ENCODE data around the gene PPP4R3A.
A peak's percentile ranks its signal among the peaks of the same experiment; 100 is the strongest.
"Not testable (repeated sequence)": the region's sequence is repeated elsewhere in the genome, so short reads cannot be mapped to it uniquely, and the experiment has no call there.

Gene PPP4R3A

DNA sequence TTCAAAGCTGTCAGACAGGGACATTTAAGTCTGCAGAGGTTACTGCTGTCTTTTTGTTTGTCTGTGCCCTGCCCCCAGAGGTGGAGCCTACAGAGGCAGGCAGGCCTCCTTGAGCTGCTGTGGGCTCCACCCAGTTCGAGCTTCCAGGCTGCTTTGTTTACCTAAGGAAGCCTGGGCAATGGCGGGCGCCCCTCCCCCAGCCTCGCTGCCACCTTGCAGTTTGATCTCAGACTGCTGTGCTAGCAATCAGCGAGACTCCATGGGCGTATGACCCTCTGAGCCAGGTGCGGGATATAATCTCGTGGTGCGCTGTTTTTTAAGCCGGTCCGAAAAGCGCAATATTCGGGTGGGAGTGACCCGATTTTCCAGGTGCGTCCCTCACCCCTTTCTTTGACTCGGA lies 73.8 kb downstream of the PPP4R3A start:
- DNase-seq: not testable (repeated sequence)

GRCh38 chr14:91429385-91429784 lies 80.7 kb downstream of the PPP4R3A start:
- DNase-seq: no peak

GRCh38 chr14:91428931-91429330 lies 81.2 kb downstream of the PPP4R3A start:
- not testable (repeated sequence) for DNase-seq

- DNase-seq: not testable (repeated sequence)
Observed at GRCh38 chr14:91425531-91425944, 84.6 kb downstream of the PPP4R3A start.

DNA sequence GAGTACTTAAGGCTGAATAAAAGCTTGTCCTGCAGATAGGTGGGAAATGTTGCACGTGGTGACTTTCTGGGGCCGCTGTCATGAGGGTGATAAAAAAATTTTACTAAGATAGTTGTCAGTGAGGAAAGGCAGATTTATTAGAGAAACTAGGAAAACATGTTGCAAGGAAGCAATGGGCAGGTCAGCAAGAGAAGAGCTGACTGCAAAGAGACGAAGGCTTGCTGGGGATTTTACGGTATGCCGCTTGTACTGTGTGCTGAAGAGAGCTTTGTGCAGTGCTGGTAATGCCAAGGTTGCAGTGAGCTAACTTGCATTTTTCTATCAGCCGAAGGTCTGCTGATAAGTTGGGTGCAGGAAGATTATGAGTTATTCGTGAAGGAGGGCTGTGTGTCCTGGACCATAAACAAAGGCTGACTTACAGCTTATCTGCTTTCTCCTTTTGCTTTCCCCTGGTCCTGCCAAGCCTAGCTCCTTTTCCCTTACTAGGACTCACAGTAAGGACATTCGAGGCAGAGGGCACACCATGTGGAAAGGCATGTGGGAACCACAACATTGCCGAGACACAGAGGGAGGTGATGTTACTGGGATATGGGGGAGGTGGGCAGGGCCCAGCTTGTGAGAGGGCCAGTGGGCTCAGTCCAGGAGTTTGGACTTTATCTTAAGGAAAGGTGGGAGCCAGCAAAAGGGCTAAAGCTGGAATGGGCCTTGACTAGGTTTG lies 85.1 kb downstream of the PPP4R3A start:
- no peak for DNase-seq

DNA sequence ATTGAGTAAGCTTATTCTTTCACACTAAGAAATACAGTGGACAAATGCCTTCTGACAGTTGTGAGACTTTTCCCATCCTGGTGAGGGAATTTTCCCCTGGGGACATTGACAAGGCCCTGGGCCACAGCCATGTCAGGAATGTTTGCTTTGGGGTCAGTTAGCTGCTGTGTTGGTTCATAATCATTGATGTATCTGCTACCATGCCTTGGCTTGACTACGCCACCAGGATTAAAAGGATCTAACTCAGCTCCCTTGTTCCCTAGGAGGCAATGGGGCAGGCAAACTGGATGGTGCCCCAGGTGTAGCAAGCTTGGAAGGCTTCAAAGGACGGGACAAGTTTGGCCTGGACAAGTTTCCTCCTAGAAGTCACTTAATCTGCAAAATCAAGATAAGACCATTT lies 89.4 kb downstream of the PPP4R3A start:
- DNase-seq: no peak

GRCh38 chr14:91419451-91419850 lies 90.7 kb downstream of the PPP4R3A start:
- no peak for DNase-seq

- peak; percentile 40 for DNase-seq
Observed at GRCh38 chr14:91419044-91419397, 91.1 kb downstream of the PPP4R3A start.

- peak; percentile 54 for DNase-seq
Observed at GRCh38 chr14:91418387-91419043, 91.6 kb downstream of the PPP4R3A start.

GRCh38 chr14:91417983-91418386 lies 92.1 kb downstream of the PPP4R3A start:
- peak; percentile 67 for DNase-seq

GRCh38 chr14:91417120-91417982 lies 92.8 kb downstream of the PPP4R3A start, which contains the start of gene CCDC88C:
Gene CCDC88C (minus strand): TSS chr14:91417820. CDS start chr14:91417690, 130 bp downstream.
- DNase-seq: peak; percentile 67

GRCh38 chr14:91416744-91417119 lies 93.4 kb downstream of the PPP4R3A start:
- no peak for DNase-seq

- no peak for DNase-seq
Observed at GRCh38 chr14:91415794-91416743, 94.0 kb downstream of the PPP4R3A start.

DNA sequence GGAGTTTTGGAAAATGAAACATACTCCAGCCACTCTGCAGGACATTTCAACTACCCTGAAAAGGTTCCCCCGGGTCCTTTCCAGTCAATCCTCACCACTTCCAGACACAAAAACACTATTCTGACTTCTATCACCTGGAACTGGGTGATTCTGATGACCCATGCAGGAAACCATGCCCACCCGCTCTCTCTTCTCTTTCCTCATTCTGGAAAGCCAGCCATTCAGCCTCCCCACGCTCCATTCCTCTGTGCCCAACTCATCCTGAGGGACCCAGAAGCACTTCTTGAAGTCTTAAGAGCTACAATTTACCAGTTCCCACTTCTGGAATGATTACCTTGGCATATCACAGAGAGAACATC lies 95.7 kb downstream of the PPP4R3A start:
- no peak for DNase-seq

- DNase-seq: no peak
Observed at GRCh38 chr14:91413547-91414474, 96.3 kb downstream of the PPP4R3A start.

GRCh38 chr14:91412939-91413338 lies 97.2 kb downstream of the PPP4R3A start:
- no peak for DNase-seq

DNA sequence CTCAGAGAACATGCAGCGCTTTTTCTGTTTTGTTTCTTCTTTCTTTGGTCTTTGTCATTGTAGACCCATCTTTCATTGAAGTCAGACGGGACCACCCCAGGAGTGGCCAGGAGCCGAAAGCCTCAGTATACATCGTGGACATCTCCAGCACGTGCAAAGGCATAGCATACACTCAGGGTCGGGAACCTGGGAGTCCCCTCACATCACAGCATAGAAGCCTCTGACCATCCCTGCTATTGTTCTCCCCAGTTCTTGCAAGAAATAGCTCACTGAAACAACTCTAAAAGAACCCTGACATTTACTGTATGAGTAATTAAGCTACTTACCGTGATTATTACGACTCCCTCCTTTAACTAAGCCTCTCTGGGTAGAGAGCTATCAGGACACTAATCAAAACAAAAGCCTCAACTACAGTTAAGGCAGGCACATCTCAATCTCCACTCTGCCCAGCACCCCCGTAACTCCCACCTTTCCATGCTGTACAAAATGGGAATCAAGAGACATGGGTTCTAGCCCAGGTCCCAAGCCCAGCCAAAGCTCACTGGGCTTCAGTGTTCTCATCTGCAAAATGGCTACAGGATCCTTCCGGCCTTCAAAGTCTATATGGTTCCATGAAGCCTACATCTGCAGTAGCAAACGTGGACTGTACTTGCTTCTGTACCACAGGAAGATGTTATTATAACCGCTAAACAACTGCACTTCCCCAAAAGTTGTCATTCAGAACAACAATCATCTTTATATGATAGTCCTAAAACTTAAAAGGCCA lies 99.2 kb downstream of the PPP4R3A start:
- DNase-seq: no peak

DNA sequence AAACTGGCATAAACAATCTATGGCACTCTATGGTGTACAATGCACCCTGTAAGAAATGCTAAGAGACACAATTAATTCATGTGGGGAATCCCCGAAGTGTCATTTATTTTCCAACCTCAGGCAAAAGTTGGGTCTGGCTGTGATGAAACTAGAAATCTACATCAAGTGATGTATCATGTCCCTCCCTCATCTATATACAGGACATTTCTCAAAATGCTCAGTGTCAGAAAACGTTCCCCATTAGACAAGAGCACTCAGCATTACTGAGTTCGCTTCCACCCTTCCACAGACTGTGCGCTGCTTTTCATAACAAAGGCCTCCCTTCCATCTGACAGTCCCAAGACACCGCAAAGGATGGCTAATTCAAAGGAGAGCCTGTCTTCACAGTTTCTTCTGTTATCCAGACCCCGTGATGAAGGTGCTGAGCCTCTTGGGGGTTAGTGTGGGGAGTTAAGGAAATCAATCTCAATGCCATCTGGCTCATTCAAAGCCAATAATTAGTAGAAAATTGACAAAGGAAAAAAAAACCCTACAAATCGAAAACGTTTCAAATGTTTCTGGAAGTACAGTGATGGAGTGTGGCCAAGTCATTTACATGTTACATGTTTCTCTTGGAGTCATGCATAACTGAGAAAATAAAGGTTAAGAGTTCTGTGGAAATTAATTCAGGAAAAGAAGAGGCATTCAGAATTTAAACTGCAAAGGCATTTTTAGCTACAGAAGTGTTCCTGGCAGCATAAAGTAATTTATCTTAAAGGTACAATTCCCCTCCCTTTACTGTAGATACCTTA lies 100.0 kb downstream of the PPP4R3A start:
- DNase-seq: no peak

GRCh38 chr14:91409240-91409639 lies 100.9 kb downstream of the PPP4R3A start:
- DNase-seq: not testable (repeated sequence)
